GM12878 (cell line): ENCODE measurements around the gene NCAPD3.

Experiments
- ATF3 ChIP-seq: IDR thresholded peaks from 2 replicates; pipeline ENCODE4 v1.6.1; 2011; ENCODE audit warnings: low read depth, mild to moderate bottlenecking, low read length, moderate library complexity, borderline replicate concordance; ENCODE audit errors: extremely low read depth
- EGR1 ChIP-seq, 2 experiments: IDR thresholded peaks; 1 replicate in 1 of 2; 2 replicates in 1 of 2; pipeline ENCODE4 v1.6.1; 2011 to 2012; ENCODE audit warnings: low read depth in 2 of 2, low read length in 2 of 2, borderline replicate concordance in 1 of 2, mild to moderate bottlenecking in 1 of 2, moderate library complexity in 1 of 2
- EZH2 ChIP-seq: IDR thresholded peaks from 2 replicates; pipeline ENCODE4 v1.6.1; 2012; ENCODE audit warnings: low read depth, mild to moderate bottlenecking, control low read depth, inconsistent platforms, low read length, borderline replicate concordance; ENCODE audit not compliant: control insufficient read depth
- SMC3 ChIP-seq: IDR thresholded peaks from 2 replicates; pipeline ENCODE4 v1.6.1; 2011; ENCODE audit warnings: low read length, improper control_type of control experiment, borderline replicate concordance

GRCh38 chr11:134246100-134246499, 22.3 kb upstream of the NCAPD3 start:
- TF ChIP-seq SMC3 (no peak), EGR1 (IDR thresholded peaks at IDR 0.05; ENCODE audit: borderline replicate concordance in 1 of 2, low read depth in 2 of 2, low read length in 2 of 2) (no peak), ATF3 (no peak), EZH2 (no peak)
